ENCODE data around the gene VCAN.

Gene VCAN

GRCh38 chr5:83498585-83498984, 27.0 kb downstream of the VCAN start:
- DNase-seq, result no peak

- DNase-seq, result no peak
Observed at GRCh38 chr5:83503662-83504061, 32.1 kb downstream of the VCAN start.

GRCh38 chr5:83507431-83507830, 35.9 kb downstream of the VCAN start:
- DNase-seq, result no peak

GRCh38 chr5:83509540-83509939, 38.0 kb downstream of the VCAN start:
- DNase-seq, result no peak

DNA sequence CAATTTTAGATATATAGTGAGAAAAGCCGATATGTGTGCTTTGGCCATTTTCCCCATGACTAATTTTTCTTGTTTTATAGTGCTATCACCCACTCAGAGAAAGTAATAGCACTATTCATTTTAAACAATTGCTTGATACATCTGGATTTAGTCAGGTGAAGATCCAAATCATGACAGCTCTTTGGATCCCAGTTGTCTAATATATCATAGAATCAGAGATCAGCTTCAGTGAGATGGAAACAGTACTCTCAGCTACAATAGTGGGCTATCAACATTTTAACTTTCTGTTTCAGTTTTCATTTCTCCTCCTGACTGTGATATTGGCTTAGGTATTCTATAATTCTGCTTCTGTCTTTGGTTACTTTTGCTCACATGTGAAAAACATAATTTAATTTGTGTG, 38.7 kb downstream of the VCAN start:
- DNase-seq, result no peak

DNA sequence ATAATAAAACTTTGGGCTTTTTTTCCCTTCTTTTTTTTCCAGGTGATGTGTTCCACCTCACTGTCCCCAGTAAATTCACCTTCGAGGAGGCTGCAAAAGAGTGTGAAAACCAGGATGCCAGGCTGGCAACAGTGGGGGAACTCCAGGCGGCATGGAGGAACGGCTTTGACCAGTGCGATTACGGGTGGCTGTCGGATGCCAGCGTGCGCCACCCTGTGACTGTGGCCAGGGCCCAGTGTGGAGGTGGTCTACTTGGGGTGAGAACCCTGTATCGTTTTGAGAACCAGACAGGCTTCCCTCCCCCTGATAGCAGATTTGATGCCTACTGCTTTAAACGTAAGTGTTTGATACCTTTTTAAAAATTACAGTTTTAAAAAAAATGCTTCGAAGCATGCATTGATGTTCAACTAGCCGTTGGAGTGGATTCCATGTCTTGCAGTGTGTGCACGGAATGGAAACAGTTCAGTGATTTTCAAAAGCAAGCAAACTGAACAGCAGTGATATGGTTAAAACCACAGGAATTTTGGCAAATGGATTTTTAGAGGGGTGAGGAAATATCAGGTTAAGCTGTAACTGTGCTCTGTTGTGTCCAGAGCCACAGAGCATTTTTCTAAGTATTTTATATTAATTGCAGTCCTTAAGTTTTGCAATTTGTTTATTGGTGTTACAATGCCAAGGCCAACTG, 40.7 kb downstream of the VCAN start:
- DNase-seq, result no peak

GRCh38 chr5:83513081-83513480, 41.5 kb downstream of the VCAN start:
- no peak for DNase-seq

- DNase-seq, result no peak
Observed at GRCh38 chr5:83513491-83513890, 41.9 kb downstream of the VCAN start.

DNA sequence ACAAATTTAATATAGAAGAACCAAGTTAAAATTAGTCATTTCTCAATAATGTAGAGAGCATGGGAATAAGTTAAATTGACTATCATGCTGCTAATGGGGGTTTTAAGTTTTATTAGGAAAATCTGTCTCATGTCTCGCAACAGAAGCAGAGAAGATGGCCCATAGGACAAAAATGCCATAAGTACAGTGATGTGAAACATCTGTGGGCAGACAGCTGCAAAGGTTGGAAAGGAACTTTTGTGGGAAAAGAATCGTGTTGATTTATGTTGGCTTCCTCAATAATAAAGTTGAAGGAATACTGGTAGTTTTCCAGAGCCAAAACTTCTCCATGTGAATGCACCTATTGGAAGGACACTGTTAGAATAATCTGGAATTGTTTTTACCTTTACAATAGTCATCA, 44.8 kb downstream of the VCAN start:
- DNase-seq, result no peak

DNA sequence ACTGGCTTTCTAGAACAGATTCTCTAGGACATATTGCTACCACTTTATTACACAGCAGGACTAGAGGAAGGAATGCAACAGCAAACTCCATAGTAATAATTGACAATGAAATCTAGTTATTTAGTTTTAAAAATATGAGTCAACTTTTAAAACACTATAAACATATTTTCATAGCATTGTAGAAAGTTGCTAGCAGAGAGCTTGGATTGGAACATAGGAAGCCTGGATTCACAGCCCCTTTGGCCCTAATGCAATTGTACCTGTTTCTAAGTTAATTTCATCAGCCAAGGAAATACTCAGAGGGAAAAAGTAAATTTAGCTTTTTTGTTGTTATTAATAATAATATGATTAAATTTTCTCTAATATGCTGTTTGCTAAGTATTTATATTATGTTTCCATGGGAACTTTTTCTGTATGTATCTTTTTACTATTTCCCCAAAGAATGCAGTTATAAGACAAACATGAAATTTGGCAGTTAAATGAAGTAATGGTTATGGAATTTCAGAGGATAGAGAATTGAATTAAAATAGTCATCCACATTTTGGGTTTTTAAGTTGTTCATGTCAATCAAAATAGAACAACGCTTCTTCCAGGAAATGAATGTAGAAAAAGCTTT, 45.6 kb downstream of the VCAN start:
- no peak for DNase-seq

DNA sequence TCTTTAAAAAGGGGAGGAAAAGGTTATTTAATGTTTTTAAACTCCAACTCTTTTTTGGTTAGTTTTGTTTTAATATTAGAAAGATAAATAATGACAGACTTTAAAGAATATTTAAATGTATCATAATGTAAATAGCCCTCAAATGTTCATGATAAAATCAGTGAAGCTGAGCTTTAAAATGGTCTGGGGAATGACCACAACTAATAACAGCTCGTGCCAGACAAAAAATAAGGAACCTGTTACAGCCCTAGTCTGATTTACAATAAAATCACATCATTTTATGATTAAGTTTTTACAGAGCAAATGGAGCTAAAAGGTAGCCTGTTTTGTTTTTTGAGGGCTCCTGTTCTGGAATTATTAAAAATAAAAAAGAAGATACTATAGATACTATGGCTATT, 46.1 kb downstream of the VCAN start:
- no peak for DNase-seq

GRCh38 chr5:83518319-83519061, 46.9 kb downstream of the VCAN start:
- no peak for DNase-seq

DNA sequence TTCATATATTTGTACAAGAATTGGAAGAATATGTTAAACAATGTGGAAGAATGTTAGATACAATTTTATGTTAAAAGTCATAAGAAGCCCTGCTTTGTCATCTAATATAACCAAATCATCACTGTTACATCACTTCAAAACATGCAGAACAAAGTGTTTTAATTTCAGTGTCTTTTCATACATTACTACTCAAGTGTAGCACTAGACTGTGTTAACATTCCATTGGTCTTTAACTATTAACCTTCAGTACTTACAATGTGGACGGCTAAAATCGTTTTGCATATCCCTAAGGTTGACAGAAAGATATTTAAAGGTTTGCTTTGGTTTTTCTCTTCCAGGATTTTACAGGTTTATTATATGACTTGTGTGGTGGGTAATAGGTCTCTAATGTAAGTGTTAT, 50.9 kb downstream of the VCAN start:
- DNase-seq, result no peak

GRCh38 chr5:83523929-83524328, 52.4 kb downstream of the VCAN start:
- DNase-seq, result no peak

DNA sequence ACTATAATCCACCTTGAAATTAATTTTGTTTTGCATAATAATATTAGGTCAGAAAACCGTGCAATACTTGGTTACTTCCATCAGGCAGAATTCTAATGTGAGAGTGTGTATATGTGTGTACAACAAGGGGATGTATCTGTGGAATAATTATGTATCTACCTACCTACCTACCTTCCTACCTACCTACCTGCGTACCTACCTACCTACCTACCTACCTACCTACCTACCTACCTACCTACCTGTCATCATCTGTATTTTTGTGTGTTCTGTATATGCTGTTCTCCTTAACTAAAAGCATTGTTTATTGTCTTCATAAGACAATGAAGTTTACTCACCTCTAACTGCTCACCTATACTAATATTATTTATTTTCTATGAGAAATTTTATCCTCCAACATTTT, 52.8 kb downstream of the VCAN start:
- DNase-seq, result no peak

GRCh38 chr5:83524991-83525390, 53.4 kb downstream of the VCAN start:
- no peak for DNase-seq

GRCh38 chr5:83526289-83526688, 54.7 kb downstream of the VCAN start:
- DNase-seq, result no peak

DNA sequence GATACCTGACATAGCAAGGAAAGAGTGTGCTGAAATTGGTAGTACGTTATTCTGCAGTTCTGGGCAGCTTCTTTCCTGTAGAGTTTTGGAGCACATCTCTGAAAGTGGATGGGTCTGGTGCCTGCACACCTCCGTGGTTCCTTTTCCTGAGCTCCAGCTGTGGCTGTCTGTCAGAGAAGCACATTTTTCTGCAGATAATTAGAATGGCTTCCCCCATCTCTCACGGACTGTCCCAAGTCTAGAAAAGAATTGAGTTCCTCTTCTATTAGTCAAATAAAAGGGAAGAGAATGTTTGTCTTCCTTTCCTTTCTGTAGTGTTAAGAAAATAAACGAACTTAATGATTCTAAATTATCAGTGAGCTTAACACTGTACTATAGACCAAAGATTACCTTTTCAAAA, 55.7 kb downstream of the VCAN start:
- no peak for DNase-seq

DNA sequence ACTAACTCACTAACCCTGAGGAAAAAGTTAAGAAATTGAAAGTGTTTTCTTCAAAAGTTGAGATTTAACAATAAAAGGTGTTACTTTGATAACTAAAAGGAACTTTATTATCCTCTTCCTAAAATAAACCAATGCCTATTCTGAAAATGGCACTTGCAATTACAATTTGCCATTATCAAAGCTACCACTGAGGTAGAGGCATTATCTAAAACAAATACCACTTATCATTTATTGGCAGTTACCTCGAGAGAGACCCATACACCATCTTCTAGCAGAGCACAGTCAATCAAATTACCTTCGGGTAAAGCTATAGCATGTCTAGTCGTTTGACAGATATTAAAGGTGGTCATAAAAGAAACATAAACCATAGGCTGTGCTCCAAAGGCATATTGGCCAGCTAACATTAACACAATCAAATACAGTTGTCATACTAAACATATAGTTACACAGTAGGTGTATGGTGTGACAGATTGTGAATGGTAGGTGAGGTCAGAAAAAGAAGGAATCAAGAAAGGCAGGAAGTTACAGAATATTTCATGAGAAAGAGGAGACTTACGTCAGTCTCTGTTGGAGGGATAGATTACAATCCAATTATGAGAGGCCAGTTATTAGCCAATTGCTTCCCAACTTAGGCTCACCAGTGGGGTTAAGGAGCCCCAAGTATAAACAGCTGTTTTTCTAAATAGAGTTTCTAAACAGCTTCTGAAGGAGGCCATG, 56.3 kb downstream of the VCAN start:
- DNase-seq, result no peak

GRCh38 chr5:83528439-83528769, 56.9 kb downstream of the VCAN start:
- no peak for DNase-seq

GRCh38 chr5:83530193-83530592, 58.6 kb downstream of the VCAN start:
- no peak for DNase-seq

- DNase-seq, result no peak
Observed at GRCh38 chr5:83531661-83532060, 60.1 kb downstream of the VCAN start.

DNA sequence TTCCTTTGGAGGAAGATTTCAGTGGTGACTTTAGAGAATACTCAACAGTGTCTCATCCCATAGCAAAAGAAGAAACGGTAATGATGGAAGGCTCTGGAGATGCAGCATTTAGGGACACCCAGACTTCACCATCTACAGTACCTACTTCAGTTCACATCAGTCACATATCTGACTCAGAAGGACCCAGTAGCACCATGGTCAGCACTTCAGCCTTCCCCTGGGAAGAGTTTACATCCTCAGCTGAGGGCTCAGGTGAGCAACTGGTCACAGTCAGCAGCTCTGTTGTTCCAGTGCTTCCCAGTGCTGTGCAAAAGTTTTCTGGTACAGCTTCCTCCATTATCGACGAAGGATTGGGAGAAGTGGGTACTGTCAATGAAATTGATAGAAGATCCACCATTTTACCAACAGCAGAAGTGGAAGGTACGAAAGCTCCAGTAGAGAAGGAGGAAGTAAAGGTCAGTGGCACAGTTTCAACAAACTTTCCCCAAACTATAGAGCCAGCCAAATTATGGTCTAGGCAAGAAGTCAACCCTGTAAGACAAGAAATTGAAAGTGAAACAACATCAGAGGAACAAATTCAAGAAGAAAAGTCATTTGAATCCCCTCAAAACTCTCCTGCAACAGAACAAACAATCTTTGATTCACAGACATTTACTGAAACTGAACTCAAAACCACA, 67.4 kb downstream of the VCAN start:
- no peak for DNase-seq

Data from NCI-H2171 (cell line).